ENCODE data around the gene PTPRCAP. TPM values are rescaled to one million over a fixed set of nuclear protein-coding genes. Genes with fewer than 3 reads are reported as not detected.

Gene PTPRCAP
- total and polyA plus RNA-seq, 9 of the 15 experiments (the other 6 are each of a cell fraction or from before 2014, with no cell fraction given): 0.22 to 2.0 (median 1.1) TPM; not detected in 4

GRCh38 chr11:67436459-67437081 is 912 bp downstream of the PTPRCAP start (continued):
- TF ChIP-seq CLOCK (CRISPR knock-in tag; IDR thresholded peaks at IDR 0.05; ENCODE audit: borderline replicate concordance) (no peak), CSDE1 (IDR thresholded peaks at IDR 0.05) (no peak), POLR2H (tag; IDR thresholded peaks at IDR 0.05; ENCODE audit: low read depth) (no peak), PRMT5 (CRISPR knock-in tag; IDR thresholded peaks at IDR 0.05) (no peak), NKRF (IDR thresholded peaks at IDR 0.05; ENCODE audit: borderline replicate concordance) (no peak), ZNF644 (tag; IDR thresholded peaks at IDR 0.05; ENCODE audit: low read depth) (no peak), TFAP4 (CRISPR knock-in tag; IDR thresholded peaks at IDR 0.05; ENCODE audit: borderline replicate concordance) (peak; percentile 92), KLF10 (CRISPR knock-in tag; IDR thresholded peaks at IDR 0.05) (no peak), RERE (CRISPR knock-in tag; IDR thresholded peaks at IDR 0.05; ENCODE audit: borderline replicate concordance) (no peak)
